ENCODE results near the gene CCN2.

Gene CCN2

DNA sequence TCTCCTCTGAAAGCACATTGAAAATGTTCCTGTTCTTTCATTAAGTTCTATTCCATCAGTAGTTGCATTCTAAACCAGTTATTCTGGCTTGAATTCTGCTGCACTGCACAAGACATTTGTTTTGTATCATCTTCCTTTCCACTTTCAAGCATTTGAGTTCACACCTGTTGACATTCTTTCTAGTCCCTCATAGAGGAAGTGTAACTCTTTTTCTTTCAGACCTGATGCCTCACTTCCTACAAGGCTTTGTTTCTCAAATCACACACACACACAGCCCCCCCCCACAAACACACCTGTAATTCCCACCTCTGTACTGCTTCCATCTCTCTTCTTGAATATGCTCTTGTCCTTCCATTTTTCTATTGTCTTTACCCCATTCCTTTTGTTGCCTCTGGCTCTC is 50.9 kb downstream of the CCN2 start:
- TF ChIP-seq, protein P1, sequence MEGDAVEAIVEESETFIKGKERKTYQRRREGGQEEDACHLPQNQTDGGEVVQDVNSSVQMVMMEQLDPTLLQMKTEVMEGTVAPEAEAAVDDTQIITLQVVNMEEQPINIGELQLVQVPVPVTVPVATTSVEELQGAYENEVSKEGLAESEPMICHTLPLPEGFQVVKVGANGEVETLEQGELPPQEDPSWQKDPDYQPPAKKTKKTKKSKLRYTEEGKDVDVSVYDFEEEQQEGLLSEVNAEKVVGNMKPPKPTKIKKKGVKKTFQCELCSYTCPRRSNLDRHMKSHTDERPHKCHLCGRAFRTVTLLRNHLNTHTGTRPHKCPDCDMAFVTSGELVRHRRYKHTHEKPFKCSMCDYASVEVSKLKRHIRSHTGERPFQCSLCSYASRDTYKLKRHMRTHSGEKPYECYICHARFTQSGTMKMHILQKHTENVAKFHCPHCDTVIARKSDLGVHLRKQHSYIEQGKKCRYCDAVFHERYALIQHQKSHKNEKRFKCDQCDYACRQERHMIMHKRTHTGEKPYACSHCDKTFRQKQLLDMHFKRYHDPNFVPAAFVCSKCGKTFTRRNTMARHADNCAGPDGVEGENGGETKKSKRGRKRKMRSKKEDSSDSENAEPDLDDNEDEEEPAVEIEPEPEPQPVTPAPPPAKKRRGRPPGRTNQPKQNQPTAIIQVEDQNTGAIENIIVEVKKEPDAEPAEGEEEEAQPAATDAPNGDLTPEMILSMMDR (IDR thresholded peaks at IDR 0.05; ENCODE audit: low read length) = no peak
- TF ChIP-seq EZH2 (IDR thresholded peaks at IDR 0.05; ENCODE audit: borderline replicate concordance, low read length) = no peak
- Histone ChIP-seq H3K9me3 (ENCODE audit: low read length) (peaks cover 3% of the 10 kb centered on the region; the same call in 1 of the 2 replicates), H3K27ac (ENCODE audit: low read depth, low read length, poor library complexity, severe bottlenecking) (no peak overlapping the region)

DNA sequence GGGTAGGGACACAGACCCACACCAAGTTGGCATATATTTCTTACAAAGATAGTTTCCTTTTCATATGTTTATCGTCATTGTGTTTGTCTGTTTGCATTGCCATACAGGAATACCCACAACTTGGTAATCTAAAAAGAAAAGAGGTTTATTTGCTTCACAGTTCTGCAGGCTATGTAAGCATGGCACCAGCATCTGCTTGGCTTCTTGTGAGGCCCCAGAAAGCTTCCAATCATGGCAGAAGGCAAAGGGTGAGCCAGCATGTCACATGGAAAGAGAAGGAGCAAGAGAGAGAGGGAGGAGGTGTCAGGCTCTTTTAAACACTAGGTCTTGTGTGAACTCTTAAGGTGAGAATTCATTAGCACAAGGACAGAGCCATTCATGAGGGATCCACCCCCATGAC is 52.5 kb downstream of the CCN2 start:
- H3K27me3 ChIP-seq (ENCODE audit: insufficient read depth, low read length) = no peaks in the 10 kb centered on the region
- no peaks in the 10 kb centered on the region for H3K9me2 ChIP-seq (ENCODE audit: low read depth, low read length)
- no peak overlapping the region for H3K9ac ChIP-seq (ENCODE audit: low read length)
- H3K4me3 ChIP-seq (ENCODE audit: low read depth, low read length, poor library complexity, severe bottlenecking) = no peak overlapping the region
- H3K4me2 ChIP-seq (ENCODE audit: low read length) = no peak overlapping the region
- no peaks in the 10 kb centered on the region for H3F3A ChIP-seq (ENCODE audit: insufficient read depth, low read length)
- TF ChIP-seq EZH2 (IDR thresholded peaks at IDR 0.05; ENCODE audit: borderline replicate concordance, low read length) = no peak
- TF ChIP-seq, protein P1 (IDR thresholded peaks at IDR 0.05; ENCODE audit: low read length) = no peak
- H2AFZ ChIP-seq (ENCODE audit: low read length) = no peak overlapping the region
- no peak overlapping the region for H3K27ac ChIP-seq (ENCODE audit: low read depth, low read length, poor library complexity, severe bottlenecking)
- H3K79me2 ChIP-seq (ENCODE audit: insufficient read depth, low read length) = no peaks in the 10 kb centered on the region
- no peaks in the 10 kb centered on the region for H4K20me1 ChIP-seq (ENCODE audit: insufficient read depth, low read length)
- H3K9me3 ChIP-seq (ENCODE audit: low read length) = peaks cover 3% of the 10 kb centered on the region; the same call in 1 of the 2 replicates
- no peaks in the 10 kb centered on the region for H3K36me3 ChIP-seq (ENCODE audit: insufficient read depth, low read length)
- no peaks in the 10 kb centered on the region for H3K4me1 ChIP-seq (ENCODE audit: insufficient read depth, low read length, severe bottlenecking)

More for the DNA sequence above, 50.9 kb downstream of the CCN2 start:
- no peaks in the 10 kb centered on the region for H3K27me3 ChIP-seq (ENCODE audit: insufficient read depth, low read length)
- H2AFZ ChIP-seq (ENCODE audit: low read length) = no peak overlapping the region
- H3K4me3 ChIP-seq (ENCODE audit: low read depth, low read length, poor library complexity, severe bottlenecking) = no peak overlapping the region
- no peaks in the 10 kb centered on the region for H3K36me3 ChIP-seq (ENCODE audit: insufficient read depth, low read length)
- H3K4me2 ChIP-seq (ENCODE audit: low read length) = no peak overlapping the region
- no peaks in the 10 kb centered on the region for H3F3A ChIP-seq (ENCODE audit: insufficient read depth, low read length)
- H3K4me1 ChIP-seq (ENCODE audit: insufficient read depth, low read length, severe bottlenecking) = no peaks in the 10 kb centered on the region
- no peaks in the 10 kb centered on the region for H3K9me2 ChIP-seq (ENCODE audit: low read depth, low read length)
- no peak overlapping the region for H3K9ac ChIP-seq (ENCODE audit: low read length)
- H4K20me1 ChIP-seq (ENCODE audit: insufficient read depth, low read length) = no peaks in the 10 kb centered on the region
- H3K79me2 ChIP-seq (ENCODE audit: insufficient read depth, low read length) = no peaks in the 10 kb centered on the region
